ENCODE measurements around the gene MND1.
A peak's percentile ranks its signal among the peaks of the same experiment; 100 is the strongest.

Gene MND1

DNA sequence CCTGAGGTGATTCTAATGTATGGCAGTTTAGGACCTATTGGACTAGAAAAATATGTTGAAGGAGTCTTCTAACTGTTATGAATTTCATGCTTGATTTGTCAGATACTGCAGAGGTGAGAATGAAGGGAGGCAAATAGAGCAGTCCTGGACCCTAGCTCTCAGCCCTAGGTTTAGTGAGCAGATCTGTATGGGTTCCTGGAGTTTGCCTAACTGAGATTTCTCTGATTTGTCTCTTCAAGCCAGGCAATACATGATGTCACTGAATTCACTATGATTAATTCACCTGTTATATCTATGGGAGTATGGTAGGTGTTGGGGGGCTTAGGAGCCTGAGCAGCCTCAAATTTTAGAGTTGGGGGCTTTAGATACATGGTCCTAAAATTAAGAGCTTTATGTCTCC lies 2.6 kb downstream of the MND1 start:
- no peak for DNase-seq

DNA sequence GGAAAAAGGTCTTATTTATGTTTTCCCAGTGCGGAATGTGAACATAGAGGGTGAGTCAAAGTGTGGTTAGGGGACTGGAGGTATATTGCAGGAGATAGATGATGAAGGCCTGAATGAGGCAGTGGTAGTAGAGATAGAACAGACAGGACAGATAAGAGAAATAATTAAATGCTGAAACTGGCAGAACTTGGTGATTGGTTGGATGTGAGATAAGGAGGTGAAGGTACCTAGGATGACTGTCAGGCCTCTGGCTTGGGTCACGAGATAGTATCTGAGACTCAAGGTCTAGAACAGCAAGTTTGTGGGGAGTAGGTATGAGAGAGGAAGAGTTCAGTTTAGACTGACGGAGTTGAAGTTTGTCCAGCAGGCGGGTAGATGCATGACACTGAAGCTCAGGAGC lies 3.5 kb downstream of the MND1 start:
- no peak for DNase-seq

DNA sequence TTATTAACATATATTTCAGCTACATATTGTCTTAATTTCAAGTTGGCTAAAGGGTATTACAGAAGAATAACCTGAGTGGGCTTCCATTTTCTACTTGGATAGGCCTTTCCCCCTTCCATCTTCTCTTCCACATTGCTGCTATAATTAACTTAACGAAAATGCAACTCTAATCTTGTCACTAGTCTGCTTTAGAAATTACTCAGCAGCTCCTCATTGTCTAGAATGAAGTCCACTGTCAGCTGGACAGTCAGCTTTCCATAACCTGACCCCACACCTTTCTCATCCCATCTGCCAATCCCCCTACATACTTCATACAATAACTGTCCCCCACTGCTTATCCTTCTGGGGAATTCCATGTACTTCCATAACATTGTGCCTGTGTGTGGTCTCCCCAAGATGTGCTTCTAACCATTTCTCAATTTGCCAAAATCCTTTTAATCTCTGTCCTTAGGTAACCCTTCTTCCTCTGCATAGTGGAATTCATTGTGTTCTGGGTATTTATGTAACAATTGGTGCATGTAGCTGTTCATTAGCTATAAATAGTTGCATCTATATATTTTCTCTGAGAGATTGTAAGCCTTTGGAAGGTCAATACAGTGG lies 4.8 kb downstream of the MND1 start:
- DNase-seq: no peak

DNA sequence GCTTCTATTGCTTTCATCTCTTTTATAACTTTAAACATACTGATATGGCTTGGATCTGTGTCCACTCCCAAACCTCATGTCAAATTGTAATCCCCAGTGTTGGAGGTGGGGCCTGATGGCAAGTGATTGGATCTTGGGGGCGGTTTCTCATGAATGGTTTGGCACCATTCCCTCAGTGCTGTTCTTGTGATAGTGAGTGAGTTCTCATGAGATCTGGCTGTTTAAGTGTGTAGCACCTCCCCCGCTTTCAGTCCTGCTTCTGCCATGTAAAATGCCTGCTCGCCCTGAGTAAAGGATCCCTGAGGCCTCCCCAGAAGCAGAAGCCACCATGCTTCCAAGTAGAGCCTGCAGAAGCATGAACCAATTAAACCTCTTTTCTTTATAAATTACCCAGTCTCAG lies 17.7 kb downstream of the MND1 start:
- peak; percentile 15 for DNase-seq

DNA sequence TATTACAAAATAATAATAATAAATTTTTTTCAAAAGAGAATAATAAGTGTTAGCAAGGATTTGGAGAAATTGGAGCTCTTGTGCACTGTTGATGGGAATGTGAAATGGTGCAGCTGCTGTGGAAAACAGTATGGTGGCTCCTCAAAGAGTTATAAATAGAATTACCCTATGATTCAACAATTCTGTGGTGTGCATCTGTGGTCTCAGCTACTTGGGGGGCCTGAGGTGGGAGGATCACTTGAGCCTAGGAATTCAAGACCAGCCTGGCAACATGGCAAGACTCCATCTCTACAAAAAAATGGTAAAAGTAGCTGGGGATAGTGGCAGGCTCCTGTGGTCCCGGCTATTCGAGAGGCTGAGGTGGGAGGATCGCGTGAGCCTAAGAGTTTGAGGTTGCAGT lies 19.6 kb downstream of the MND1 start:
- DNase-seq: no peak

DNA sequence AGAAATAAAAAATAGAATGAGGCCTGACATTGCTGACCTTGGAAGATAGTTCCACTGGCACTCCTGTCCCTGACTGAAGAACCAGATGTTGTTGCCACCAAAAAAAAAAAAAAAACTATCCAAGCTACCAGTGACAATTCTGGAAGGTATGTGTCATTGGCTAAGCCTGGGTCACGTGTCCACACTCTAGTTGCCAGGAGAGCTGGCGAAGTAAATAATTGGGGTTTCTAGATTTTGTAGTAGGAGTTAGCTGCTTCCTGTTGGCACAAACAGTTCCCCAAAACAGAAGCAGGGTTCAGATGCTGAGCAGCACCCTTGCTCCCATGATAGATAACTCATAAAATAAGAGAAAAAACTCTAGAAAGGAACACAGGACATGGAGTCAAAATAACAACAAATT lies 20.5 kb downstream of the MND1 start:
- no peak for DNase-seq

DNA sequence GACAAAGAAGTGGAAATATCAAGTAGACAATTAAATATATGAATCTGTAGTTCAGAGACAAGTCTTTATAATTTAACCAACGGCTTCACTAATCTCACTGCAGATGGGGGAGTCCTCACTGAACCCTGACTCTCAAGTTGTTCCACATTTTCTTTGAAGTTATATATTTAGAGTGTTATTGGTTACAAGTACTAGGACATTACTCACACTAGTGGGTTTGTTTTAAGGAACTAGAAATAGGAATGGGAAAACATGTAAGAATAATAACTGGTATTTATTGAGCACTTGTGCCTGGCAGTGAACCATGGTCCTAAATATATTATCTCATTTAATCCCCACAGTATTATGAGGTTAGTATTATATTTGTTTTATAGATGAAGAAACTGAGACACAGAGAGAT lies 22.0 kb downstream of the MND1 start:
- DNase-seq: no peak

DNA sequence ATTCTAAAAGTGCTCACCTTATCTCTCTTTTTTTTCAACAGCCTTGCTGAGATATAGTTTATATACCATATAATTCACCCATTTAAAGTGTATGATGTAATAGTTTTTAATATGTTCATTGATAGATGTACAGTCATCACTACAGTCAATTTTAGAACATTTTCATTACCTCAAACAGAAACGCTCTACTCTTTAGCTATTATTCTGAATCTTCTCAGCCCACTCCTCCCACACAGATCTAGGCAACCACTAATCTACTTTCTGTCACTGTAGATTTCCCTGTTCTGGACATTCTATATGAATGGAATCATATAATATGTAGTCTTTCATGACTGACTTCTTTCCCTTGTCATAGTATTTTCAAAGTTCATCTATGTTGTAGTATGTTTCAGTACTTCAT lies 22.6 kb downstream of the MND1 start:
- DNase-seq: no peak

DNA sequence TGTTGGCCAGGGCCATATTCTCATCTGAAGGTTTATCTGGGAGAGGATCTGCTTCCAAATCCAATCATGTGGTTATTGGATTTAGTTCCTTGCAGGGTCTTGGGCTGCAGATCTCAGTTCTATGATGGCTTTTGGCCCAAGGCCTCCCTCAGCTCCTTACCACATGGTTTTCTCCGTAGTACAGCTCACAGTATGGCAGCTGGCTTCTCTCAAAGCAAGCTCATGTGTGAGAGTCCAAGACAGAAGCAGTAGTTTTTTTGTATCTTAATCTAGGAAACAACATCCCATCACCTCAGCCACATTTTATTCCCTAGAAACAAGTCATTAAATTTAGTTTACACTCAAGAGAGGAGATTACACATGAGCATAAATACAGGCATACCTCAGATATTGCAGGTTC lies 24.5 kb downstream of the MND1 start:
- DNase-seq: no peak

DNA sequence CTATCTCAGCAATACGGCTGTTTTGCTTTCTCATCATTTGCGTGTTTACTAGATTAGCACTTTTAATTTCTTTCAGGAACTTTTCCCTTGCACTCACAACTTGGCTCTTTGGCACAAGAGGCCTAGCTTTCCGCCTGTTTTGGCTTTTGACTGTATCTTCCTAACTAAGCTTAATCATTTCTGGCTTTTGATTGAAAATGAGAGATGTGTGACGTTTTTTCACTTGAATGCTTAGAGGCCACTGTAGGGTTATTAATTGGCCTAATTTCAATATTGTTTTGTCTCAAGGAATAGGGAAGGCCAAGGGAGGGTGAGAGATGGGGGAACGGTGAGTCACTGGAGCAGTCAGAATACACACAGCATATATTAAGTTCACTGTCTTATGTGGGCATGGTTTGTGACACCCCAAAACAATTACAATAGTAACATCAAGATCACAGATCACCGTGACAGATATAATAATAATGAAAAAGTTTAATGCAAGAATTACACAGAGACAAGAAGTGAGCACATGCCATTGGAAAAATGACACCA lies 27.3 kb downstream of the MND1 start:
- no peak for DNase-seq

DNA sequence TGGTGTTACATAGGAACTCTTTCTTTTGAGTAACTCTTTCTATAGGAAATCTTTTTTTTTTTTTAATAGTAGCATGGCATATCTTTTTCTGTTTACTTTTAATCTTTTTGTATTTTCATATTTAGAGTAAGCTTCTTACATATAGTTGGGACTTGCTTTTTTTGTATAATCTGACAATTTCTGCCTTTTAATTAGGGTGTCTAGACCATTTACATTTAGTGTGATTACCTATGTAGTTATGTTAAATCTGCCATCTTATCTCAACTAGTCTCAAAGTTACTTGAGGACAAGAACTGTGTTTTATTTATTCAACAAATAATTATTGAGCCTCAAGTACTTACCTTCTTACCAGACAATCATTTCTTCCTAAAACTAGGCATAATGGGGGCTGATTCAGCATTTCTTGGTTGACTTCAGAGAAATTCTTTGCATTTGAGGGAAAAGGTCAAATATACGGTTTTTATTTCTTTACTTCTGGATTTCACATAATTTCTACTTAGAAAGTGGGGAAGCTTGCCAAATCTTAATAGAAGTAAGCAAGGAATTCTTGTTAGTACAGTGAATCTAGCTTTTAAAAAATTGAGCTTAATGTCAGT lies 28.6 kb downstream of the MND1 start:
- no peak for DNase-seq

DNA sequence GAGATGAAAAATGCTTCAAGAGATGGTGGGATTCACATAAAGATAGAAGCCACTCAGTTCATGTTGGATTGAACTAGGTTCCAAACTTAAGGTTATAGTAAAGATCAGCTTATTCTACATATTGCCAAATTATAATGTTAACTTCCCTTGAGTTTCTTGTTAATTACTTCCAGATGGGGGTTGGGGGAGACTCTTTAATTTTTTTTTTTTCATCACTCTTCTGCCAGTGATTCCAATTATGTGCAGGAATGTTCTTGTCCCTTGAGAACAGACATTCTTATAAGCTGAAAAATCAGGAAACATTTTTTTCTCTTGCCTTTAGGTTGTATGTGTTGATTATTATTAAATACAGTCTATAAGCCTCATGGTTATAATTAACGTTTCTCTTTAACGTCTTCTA lies 30.0 kb downstream of the MND1 start:
- peak; percentile 23 for DNase-seq

DNA sequence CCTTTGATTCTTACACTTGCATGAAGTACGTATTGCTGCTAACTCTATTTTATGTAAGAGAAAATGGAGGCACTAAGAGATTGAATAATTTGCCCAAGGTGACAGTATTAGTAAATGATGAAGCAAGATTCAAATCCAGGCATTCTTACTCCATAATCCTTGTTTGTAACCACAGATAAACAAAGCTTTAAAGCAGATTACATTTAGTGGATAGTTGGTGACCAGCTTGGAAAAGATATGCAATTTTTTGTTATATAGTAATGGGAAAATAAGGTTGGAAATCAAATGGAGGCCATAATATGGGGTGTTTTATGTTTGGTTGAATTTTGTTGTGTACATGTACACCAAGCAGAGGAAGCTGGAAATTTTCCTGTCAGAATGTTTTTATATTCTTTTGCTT lies 30.8 kb downstream of the MND1 start:
- no peak for DNase-seq

DNA sequence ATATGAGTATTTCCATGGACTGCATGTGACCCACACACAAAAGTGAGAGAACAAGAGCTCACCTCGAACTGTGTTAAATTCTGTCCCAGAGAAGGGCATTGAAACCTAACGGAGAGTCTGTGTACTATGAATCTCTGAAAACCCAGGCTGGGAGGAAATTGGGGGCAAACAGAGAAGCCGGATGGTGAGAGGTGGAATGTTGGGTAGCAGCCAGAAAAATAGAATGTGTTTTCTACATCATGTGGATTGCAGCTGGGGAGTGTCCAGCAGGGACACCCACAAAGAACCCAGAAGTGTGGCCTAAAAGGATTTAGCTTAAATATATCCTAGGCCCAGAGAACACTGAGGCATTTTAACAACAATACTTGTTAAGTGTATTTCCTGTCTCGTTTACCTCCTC lies 38.6 kb downstream of the MND1 start:
- DNase-seq: no peak

DNA sequence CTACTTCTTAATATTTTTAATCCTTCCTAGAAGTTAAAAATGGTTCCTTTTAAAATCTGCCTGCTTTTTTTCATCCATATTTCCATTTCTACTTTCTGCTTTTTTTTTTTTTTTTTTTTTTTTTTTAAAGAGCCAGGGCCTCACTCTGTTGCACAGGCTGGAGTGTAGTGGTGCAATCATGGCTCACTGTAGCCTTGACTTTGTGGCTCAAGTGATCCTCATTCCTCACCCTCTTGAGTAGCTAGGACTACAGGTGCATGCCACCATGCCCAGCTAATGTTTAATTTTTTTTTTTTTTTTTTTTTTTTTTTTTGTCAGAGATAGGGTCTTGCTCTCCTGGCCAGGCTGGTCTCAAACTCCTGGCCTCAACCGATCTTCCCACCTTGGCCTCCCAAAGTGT lies 39.7 kb downstream of the MND1 start:
- DNase-seq: no peak

DNA sequence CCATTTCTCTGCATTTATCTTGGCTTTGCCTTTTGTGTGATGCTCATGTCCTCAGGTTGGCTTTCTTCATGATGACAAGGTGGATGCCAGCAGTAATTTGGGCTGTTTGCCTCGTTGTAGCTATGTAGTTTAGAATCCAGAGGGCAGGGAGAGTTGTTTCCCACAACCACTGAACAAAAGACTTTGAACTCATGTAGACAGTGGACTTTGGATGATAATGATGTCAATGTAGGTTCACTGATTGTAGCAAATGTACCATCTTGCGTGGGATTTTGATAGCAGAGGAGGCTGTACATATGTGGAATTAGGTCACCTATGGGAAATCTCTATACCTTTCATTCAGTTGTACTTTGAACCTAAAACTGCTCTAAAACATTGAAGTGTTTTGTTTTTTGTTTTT lies 41.3 kb downstream of the MND1 start:
- DNase-seq: no peak

DNA sequence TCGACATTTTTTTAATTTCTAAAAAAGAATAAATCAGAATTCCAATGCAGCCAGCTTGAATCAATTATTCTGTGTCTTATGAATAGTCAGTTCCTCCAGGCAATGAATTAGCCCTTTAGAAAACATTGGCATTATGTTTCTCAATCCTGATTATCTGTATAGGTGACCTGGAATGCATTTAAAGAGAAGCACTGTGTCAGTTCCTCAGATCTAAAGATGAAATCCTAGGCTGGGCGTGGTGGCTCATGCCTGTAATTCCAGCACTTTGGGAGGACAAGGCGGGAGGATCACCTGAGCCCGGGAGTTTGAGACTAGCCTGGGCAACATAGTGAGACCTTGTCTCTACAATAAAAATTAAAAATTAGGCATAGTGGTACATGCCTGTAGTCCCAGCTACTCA lies 43.5 kb downstream of the MND1 start:
- DNase-seq: no peak

DNA sequence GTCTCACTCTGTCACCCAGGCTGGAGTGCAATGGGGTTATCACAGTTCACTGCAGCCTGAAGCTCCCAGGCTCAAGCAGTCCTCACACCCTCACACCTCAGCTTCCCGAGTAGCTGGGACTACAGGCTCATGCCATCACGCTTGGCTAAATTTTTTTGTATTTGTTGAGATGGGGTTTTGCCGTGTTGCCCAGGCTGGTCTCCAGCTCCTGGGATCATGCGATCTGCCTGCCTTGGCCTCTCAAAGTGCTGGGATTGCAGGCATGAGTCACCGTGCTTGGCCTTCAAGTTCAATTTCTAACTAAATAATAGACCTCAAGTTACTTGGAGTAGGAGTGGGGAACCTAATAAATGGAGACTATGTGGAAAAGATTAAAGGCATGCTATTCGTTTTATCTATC lies 48.9 kb downstream of the MND1 start:
- no peak for DNase-seq

DNA sequence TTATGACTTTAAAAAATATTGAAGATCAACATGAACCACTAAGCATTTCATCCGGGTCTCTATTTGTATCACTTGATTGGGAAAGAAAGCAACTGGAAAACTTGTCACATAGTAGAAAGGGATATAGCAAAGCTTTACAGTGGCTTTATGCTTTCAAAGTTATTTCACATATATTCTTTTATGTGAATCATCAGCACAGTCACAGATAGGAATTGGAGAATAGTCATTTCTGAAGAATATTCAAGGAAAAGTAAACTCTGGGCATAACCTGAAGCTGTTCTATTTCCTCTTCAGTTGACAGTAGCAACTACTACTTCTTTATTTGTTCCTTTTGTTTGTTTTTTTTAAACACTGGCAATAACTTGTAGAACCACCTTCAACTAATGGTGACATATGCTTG lies 50.5 kb downstream of the MND1 start:
- no peak for DNase-seq

DNA sequence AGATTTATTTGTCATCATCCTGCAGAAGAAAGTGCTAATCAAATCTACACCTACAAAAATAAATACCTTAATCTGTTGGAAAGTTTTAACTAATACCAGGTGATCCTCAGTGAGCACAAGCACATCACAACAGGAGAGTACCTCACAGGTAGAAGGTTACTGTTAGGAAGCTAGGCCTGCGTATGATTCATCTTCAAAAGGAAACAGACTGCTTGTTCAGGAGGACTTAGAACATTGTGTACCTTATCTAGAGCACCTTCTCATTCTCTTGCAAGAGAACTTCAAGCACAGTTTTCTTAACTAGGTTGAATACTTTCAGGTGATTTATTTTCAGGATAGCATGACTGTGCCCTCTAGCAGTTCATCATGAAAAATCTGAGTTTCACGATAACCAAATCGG lies 54.2 kb downstream of the MND1 start:
- DNase-seq: no peak

DNA sequence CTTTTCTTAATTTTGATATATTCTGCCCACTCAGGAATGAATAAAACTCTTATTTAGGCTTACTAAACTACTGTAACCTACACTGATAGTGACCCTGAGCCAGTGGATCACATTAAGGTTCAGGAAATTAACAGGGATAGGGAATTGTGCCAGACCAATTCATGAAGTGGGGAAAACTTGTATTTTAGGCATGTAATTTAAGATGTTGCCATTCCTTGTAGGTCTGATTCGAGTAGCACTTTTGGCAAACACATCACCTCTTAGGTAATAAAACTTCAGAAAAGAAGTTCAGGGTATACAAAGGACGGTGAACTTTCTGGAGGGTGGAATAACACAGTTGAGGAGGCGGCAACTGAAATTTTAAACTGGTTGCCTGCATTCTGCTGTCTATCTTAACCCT lies 54.9 kb downstream of the MND1 start:
- no peak for DNase-seq

DNA sequence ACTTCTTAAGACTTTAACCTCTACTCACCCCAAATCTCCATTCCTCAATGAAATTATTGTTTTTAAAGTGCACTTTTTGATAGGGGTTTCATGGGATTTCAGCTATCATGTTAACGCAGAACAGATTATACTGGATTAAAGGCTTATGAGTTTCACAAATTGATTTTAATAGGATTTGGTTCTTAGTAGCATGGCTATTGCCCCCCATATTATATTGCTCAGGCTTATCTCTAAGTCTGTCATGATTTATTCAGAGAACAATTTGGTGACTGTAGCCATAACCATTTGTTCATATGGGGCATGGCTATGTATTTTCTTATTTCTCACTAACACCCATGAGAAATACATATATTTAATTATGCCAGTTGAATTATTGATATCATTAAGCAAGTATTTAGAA lies 57.0 kb downstream of the MND1 start:
- DNase-seq: no peak

DNA sequence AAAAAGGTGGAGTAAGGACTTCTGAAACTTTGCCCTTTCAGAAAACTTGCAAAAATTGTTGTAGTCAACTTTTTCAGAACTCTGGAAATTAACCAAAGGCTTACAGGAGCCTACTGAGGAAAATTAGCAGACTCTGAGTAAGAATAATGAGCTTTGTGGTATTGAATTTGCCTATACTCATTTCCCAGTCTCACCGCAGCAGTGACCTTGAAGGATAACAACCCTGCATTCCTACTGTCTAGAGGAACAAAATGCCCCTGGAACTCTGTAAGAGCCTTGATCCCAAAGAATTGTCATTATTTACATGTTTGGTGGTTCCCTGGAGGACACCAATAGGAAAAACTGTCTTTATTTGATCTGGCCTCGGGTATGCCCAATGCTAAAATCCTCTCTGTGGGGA lies 57.9 kb downstream of the MND1 start:
- no peak for DNase-seq

DNA sequence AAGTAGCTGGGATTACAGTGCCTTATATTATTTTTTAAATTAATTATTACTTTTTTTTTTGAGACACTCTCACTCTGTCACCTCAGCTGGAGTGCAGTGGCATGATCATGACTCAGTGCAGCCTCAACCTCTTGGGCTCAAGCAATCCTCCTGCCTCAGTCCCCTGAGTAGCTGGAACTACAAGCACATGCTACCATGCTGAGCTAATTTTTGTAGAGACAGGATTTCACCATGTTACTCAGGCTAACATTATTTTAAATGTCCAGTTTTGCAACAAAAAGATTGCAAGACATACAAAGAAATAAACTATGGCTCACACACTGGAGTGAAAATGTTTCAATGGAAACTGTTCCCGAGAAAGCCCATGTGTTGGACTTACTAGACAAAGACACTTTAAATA lies 59.2 kb downstream of the MND1 start:
- DNase-seq: no peak

DNA sequence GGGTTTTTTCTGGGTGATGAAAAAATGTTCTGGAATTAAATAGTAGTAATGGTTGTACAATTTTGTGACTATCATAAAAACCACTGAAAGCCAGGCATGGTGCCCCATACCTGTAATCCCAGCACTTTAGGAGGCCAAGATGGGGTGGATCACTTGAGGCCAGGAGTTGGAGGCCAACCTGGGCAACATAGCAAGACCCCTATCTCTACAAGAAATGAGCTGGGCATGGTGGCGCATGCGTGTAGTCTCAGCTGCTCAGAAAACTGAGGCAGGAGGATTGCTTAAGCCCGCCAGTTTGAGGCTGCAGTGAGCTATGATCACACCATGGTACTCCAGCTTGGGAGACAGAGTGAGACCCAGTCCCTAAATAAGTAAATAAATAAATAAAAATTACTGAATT lies 63.4 kb downstream of the MND1 start:
- DNase-seq: no peak
